ENCODE data around the gene TBC1D8.
A peak's percentile ranks its signal among the peaks of the same experiment; 100 is the strongest.

The TBC1D8 gene

GRCh38 chr2:100988630-100989417, 162.4 kb downstream of the TBC1D8 start:
- Histone ChIP-seq H3K4me3 (ENCODE audit: low read depth, low read length) (no peak overlapping the region), H3K27ac (no peak overlapping the region), H3K27me3 (replicated peaks) (no peaks in the 10 kb centered on the region), H3K36me3 (replicated peaks) (peaks cover 19% of the 10 kb centered on the region)
- peak; percentile 26 for DNase-seq
- no peak for TF ChIP-seq CTCF (IDR thresholded peaks at IDR 0.05; ENCODE audit: low read depth, low read length, missing control alignments)
- in situ Hi-C loops (cut with HindIII; ENCODE audit: low pct_ligation_motif_present, low sequenced_read_pairs), result no loop called here

DNA sequence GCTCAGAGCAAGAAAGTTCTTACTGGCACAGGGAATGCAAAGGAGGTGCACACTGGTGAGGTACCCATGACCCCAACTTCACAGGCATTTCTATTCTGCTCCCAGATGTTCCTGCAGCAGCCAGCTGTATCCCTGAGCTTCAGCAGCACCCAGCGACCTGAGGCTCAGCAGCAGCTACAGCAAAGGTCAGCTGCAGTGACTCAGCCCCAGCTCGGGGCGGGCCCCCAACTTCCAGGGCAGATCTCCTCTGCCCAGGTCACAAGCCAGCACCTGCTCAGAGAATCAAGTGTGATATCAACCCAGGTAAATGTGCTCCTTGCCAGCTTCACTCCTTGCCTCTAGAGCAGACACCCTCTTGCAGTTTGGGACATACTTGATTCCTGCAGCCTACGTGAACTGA, 163.2 kb downstream of the TBC1D8 start:
- no peaks in the 10 kb centered on the region for H3K27me3 ChIP-seq (replicated peaks)
- peaks cover 23% of the 10 kb centered on the region for H3K36me3 ChIP-seq (replicated peaks)
- H3K4me3 ChIP-seq (ENCODE audit: low read depth, low read length), result no peak overlapping the region
- in situ Hi-C loops (cut with HindIII; ENCODE audit: low pct_ligation_motif_present, low sequenced_read_pairs), result no loop called here
- no peak for TF ChIP-seq CTCF (IDR thresholded peaks at IDR 0.05; ENCODE audit: low read depth, low read length, missing control alignments)
- no peak overlapping the region for H3K27ac ChIP-seq
- no peak for DNase-seq

DNA sequence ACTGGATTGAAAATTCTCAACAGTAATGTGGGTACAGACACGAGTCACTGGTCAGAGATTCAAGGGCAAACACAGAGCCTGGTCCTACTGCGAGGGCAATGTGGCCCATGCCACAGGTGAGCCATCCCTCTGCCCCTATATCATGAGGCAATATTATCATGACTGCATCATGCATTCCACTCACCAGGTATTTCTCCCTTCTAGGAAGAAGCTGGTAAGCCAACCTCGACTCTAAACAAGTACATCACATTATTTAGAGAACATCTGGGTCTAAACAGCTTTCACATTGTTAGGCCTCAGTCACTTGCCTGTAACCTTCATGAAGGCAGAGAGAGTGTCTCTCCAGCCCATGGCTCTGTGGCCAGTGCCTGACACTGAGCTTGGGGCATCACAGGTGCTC, 163.6 kb downstream of the TBC1D8 start:
- H3K36me3 ChIP-seq (replicated peaks), result peaks cover 24% of the 10 kb centered on the region

DNA sequence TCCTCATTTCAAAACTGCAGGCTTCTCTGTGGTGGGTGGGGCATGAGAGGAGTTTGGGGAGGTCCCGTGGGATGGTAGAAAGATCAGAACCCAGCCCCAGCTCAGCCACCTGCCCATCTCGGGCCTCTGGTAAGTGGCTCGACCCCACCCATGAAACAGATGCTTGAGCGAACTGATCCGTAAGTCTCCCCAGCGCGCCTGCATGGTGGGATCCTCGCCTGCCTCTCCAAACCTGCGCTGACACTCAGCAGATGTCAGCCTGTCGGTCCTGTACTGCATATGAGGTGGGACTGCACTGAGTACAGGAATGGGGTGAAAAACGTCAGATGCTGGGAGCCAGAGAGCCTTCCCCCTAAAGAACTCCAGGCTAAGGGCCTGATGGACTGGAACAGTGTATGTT, 165.0 kb downstream of the TBC1D8 start:
- in situ Hi-C loops (cut with HindIII; ENCODE audit: low pct_ligation_motif_present, low sequenced_read_pairs), result no loop called here
- TF ChIP-seq CTCF (IDR thresholded peaks at IDR 0.05; ENCODE audit: low read depth, low read length, missing control alignments), result no peak
- Histone ChIP-seq H3K4me3 (ENCODE audit: low read depth, low read length) (no peak overlapping the region), H3K36me3 (replicated peaks) (peaks cover 28% of the 10 kb centered on the region), H3K27ac (no peak overlapping the region), H3K27me3 (replicated peaks) (no peaks in the 10 kb centered on the region)
- no peak for DNase-seq

More for the DNA sequence above, 163.6 kb downstream of the TBC1D8 start:
- in situ Hi-C loops (cut with HindIII; ENCODE audit: low pct_ligation_motif_present, low sequenced_read_pairs), result no loop called here
- no peak overlapping the region for H3K27ac ChIP-seq
- TF ChIP-seq CTCF (IDR thresholded peaks at IDR 0.05; ENCODE audit: low read depth, low read length, missing control alignments), result no peak
- H3K27me3 ChIP-seq (replicated peaks), result no peaks in the 10 kb centered on the region
- no peak overlapping the region for H3K4me3 ChIP-seq (ENCODE audit: low read depth, low read length)
- DNase-seq, result no peak

DNA sequence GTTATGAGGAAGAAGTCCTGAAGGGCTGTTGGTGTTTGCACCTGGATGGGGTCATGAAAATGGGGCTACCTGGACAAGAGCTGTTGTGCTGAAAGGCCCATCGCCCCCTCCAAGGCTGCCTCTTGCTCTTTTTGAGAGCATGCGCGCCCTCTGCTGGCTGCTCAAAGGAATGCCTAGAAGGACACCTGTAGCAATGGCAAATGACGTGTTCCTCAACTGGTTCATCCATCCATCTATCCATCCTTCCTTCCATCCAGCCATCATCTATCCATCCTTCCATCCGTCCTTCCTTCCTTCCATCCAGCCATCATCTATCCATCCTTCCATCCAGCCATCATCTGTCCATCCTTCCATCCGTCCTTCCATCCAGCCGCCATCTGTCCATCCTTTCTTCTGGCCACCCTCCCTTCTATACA, 166.3 kb downstream of the TBC1D8 start:
- Histone ChIP-seq H3K36me3 (replicated peaks) (peaks cover 30% of the 10 kb centered on the region), H3K27me3 (replicated peaks) (no peaks in the 10 kb centered on the region), H3K4me3 (ENCODE audit: low read depth, low read length) (no peak overlapping the region), H3K27ac (no peak overlapping the region)
- peak; percentile 93 for TF ChIP-seq CTCF (IDR thresholded peaks at IDR 0.05; ENCODE audit: low read depth, low read length, missing control alignments)
- peak; percentile 59 for DNase-seq
- in situ Hi-C loops (cut with HindIII; ENCODE audit: low pct_ligation_motif_present, low sequenced_read_pairs), result no loop called here
